Stomach (tissue), 4 donors: ENCODE results near the gene FAN1.

ENCODE experiments used
- CTCF ChIP-seq, 7 experiments: fragments of 450-650 bp in 4 of 7; fragments of 200-600 bp in 3 of 7; sonication (generic) in 3 of 7; IDR thresholded peaks; one replicate each; pipeline ENCODE4 v1.5.1; 2016 to 2019; ENCODE audit warnings: antibody characterized with exemption in 7 of 7, control low read depth in 2 of 7, mild to moderate bottlenecking in 1 of 7
- POLR2A ChIP-seq, 4 donors: fragments of 450-650 bp; IDR thresholded peaks; one replicate each; pipeline ENCODE4 v1.6.1; 2016; ENCODE audit warnings: antibody characterized with exemption in 4 of 4, control low read depth in 2 of 4, mild to moderate bottlenecking in 1 of 4, moderate library complexity in 1 of 4
- POLR2AphosphoS5 ChIP-seq, 3 donors: sonication (generic); formaldehyde crosslinking; IDR thresholded peaks; one replicate each; pipeline ENCODE4 v1.6.1; 2016; ENCODE audit warnings: antibody characterized with exemption in 3 of 3

DNA sequence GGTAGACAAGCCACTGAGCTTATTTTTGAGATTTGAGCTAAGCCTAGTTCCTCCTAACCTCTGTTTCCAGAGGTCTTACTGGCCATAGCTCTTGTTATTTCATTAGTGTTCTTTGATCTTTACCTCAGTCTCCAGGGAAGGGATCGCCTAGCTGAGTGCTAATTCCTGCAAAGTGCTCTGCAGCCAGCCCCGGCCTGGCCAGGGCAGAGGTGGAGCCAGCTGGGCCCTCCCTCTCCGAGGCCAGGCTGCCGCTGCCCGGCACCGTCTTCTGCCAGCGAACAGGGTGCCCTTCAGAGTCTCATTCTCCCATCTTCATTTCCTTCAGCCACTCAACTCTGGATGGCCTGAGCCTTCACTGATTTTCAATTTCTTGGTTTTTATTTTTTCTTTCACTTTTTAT, 19.7 kb downstream of the FAN1 start:
- TF ChIP-seq CTCF (IDR thresholded peaks at IDR 0.05) = no peak
- no peak for TF ChIP-seq POLR2AphosphoS5 (IDR thresholded peaks at IDR 0.05)
- TF ChIP-seq POLR2A (IDR thresholded peaks at IDR 0.05) = no peak
